Skeletal muscle tissue (tissue), 4 donors: ENCODE measurements around the gene COL11A2. TPM values are rescaled to one million over a fixed set of nuclear protein-coding genes. Genes with fewer than 3 reads are reported as not detected.

Experiments used
- H3K27ac ChIP-seq: one replicate; pipeline ENCODE4 v1.7.0; 2013; ENCODE audit warnings: mild to moderate bottlenecking, low read depth, low read length, inconsistent platforms
- H3K27me3 ChIP-seq, 3 donors: one replicate each; pipeline ENCODE4 v1.7.0; 2013; ENCODE audit warnings: low read length in 3 of 3; ENCODE audit not compliant: control insufficient read depth in 3 of 3, insufficient read depth in 3 of 3
- H3K36me3 ChIP-seq, 3 donors: one replicate each; pipeline ENCODE4 v1.7.0; 2013; ENCODE audit warnings: low read length in 3 of 3; ENCODE audit not compliant: control insufficient read depth in 3 of 3, insufficient read depth in 3 of 3
- H3K4me1 ChIP-seq, 3 donors: one replicate each; pipeline ENCODE4 v1.7.0; 2013; ENCODE audit warnings: low read length in 3 of 3, mild to moderate bottlenecking in 3 of 3; ENCODE audit not compliant: control insufficient read depth in 3 of 3, insufficient read depth in 3 of 3
- H3K4me3 ChIP-seq, 3 donors: one replicate each; pipeline ENCODE4 v1.7.0; 2013; ENCODE audit warnings: low read length in 3 of 3
- H3K9ac ChIP-seq, 3 donors: one replicate each; pipeline ENCODE4 v1.7.0; 2013; ENCODE audit warnings: low read length in 3 of 3, mild to moderate bottlenecking in 3 of 3, moderate library complexity in 2 of 3, low read depth in 1 of 3
- H3K9me3 ChIP-seq, 3 donors: one replicate each; pipeline ENCODE4 v1.7.0; 2013; ENCODE audit warnings: low read length in 3 of 3; ENCODE audit not compliant: control insufficient read depth in 3 of 3
- total RNA-seq: library from RNA; depleted of rRNA; stranded (reverse); fragments of >200 nt; gene quantifications from one replicate; pipeline ENCODE4 v1.2.3, GENCODE V29; 2014
- donor health status: Osteomylitis.

Gene COL11A2
- total RNA-seq, 1 donor from 2014 or later: 28.7 TPM

GRCh38 chr6:33142501-33143070 lies 49.7 kb downstream of the COL11A2 start:
- Histone ChIP-seq H3K36me3 (no peaks in the 10 kb centered on the region), H3K4me3 (no peak overlapping the region), H3K27me3 (peaks cover 0 to 6% (median 2%) of the 10 kb centered on the region in 3 donors)

GRCh38 chr6:33140556-33140955 lies 51.7 kb downstream of the COL11A2 start:
- Histone ChIP-seq H3K4me1 (no peaks in the 10 kb centered on the region), H3K4me3 (no peak overlapping the region), H3K27ac (no peak overlapping the region), H3K36me3 (no peaks in the 10 kb centered on the region), H3K9me3 (no peaks in the 10 kb centered on the region), H3K9ac (no peak overlapping the region), H3K27me3 (peaks cover 0 to 6% (median 2%) of the 10 kb centered on the region in 3 donors)

More at GRCh38 chr6:33142501-33143070, 49.7 kb downstream of the COL11A2 start:
- no peaks in the 10 kb centered on the region for H3K4me1 ChIP-seq
- H3K9ac ChIP-seq: no peak overlapping the region
- no peak overlapping the region for H3K27ac ChIP-seq
- H3K9me3 ChIP-seq: no peaks in the 10 kb centered on the region

- H3K27ac ChIP-seq: no peak overlapping the region
- H3K9ac ChIP-seq: no peak overlapping the region
- H3K9me3 ChIP-seq: no peaks in the 10 kb centered on the region
- H3K4me1 ChIP-seq: no peaks in the 10 kb centered on the region
- H3K27me3 ChIP-seq: peaks cover 0 to 9% (median 2%) of the 10 kb centered on the region in 3 donors
- H3K36me3 ChIP-seq: no peaks in the 10 kb centered on the region
- no peak overlapping the region for H3K4me3 ChIP-seq
These were observed 52.6 kb downstream of the COL11A2 start for GRCh38 chr6:33139596-33140206.

GRCh38 chr6:33136310-33136900 lies 55.9 kb downstream of the COL11A2 start:
- Histone ChIP-seq H3K4me3 (no peak overlapping the region), H3K27ac (no peak overlapping the region), H3K4me1 (no peaks in the 10 kb centered on the region), H3K36me3 (no peaks in the 10 kb centered on the region), H3K9me3 (no peaks in the 10 kb centered on the region), H3K9ac (no peak overlapping the region), H3K27me3 (peaks cover 0 to 3% (median 2%) of the 10 kb centered on the region in 3 donors)

- Histone ChIP-seq H3K9me3 (no peaks in the 10 kb centered on the region), H3K9ac (no peak overlapping the region), H3K36me3 (no peaks in the 10 kb centered on the region), H3K4me1 (no peaks in the 10 kb centered on the region), H3K4me3 (no peak overlapping the region), H3K27ac (no peak overlapping the region), H3K27me3 (peaks cover 0 to 4% (median 3%) of the 10 kb centered on the region in 3 donors)
These were observed 60.2 kb downstream of the COL11A2 start for GRCh38 chr6:33132081-33132524.

GRCh38 chr6:33128318-33128717 lies 63.9 kb downstream of the COL11A2 start:
- Histone ChIP-seq H3K36me3 (no peaks in the 10 kb centered on the region), H3K4me1 (no peaks in the 10 kb centered on the region), H3K4me3 (no peak overlapping the region), H3K27me3 (peaks cover 0 to 8% (median 0%) of the 10 kb centered on the region in 3 donors), H3K27ac (no peak overlapping the region), H3K9ac (no peak overlapping the region), H3K9me3 (peaks cover 0 to 9% (median 2%) of the 10 kb centered on the region in 3 donors)

- Histone ChIP-seq H3K27ac (no peak overlapping the region), H3K36me3 (no peaks in the 10 kb centered on the region), H3K27me3 (peaks cover 0 to 8% (median 0%) of the 10 kb centered on the region in 3 donors), H3K9ac (no peak overlapping the region), H3K4me1 (no peaks in the 10 kb centered on the region), H3K9me3 (peaks cover 0 to 9% (median 2%) of the 10 kb centered on the region in 3 donors), H3K4me3 (no peak overlapping the region)
These were observed 66.1 kb downstream of the COL11A2 start for GRCh38 chr6:33126101-33126714.

- H3K4me1 ChIP-seq: no peaks in the 10 kb centered on the region
- no peak overlapping the region for H3K4me3 ChIP-seq
- peaks cover 0 to 9% (median 2%) of the 10 kb centered on the region in 3 donors for H3K9me3 ChIP-seq
- H3K9ac ChIP-seq: no peak overlapping the region
- H3K27me3 ChIP-seq: peaks cover 0 to 13% (median 0%) of the 10 kb centered on the region in 3 donors
- no peaks in the 10 kb centered on the region for H3K36me3 ChIP-seq
- H3K27ac ChIP-seq: no peak overlapping the region
These were observed 67.3 kb downstream of the COL11A2 start for GRCh38 chr6:33124947-33125346.

GRCh38 chr6:33124525-33124901 lies 67.8 kb downstream of the COL11A2 start:
- Histone ChIP-seq H3K27me3 (peaks cover 0 to 13% (median 0%) of the 10 kb centered on the region in 3 donors), H3K27ac (no peak overlapping the region), H3K4me1 (no peaks in the 10 kb centered on the region), H3K4me3 (no peak overlapping the region), H3K9me3 (peaks cover 0 to 9% (median 2%) of the 10 kb centered on the region in 3 donors), H3K9ac (no peak overlapping the region), H3K36me3 (no peaks in the 10 kb centered on the region)
